ENCODE data around the gene EIF4A3.

DNA sequence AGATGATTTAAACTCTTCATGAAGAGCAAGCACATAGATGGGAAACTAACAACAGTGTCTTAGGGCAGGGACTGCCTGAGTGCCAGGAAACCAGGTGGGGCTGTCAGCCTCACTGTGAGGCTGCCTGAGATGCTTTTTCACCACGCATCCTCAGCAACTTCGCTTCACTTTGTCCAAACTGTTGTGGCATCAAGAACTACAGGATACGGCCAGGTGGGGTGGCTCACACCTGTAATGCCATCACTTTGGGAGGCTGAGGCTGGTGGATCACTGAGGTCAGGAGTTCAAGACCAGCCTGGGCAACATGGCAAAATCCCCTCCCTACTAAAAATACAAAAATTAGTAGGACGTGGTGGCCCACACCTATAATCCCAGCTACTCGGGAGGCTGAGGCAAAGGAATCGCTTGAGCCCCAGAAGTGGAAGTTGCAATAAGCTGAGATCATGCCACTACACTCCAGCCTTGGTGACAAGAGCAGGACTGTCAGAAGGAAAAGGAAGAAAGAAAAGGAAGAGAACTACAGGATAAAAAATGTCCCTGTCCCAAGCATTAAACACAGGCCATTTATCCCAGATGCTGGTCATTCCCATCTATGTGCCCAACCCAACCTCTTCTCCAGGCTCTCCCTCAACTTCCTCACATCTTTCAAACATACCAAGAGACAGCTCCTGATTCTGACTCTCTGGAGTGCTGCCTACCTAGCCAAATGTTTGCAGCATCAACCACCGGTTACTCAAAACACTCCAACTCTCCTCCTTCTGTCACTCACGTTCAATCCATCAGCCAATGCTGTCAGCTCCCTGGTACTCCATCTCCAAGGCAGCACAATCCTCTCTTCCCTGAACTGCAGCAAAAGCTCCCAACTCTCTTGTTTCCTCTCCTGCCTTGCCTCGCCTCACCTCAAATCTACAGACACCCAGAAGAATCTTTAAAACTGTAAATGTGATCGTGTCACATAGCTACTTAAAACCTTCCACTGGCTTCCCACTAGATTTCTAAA lies 1.6 kb downstream of the EIF4A3 start:
- TF ChIP-seq, protein P1, sequence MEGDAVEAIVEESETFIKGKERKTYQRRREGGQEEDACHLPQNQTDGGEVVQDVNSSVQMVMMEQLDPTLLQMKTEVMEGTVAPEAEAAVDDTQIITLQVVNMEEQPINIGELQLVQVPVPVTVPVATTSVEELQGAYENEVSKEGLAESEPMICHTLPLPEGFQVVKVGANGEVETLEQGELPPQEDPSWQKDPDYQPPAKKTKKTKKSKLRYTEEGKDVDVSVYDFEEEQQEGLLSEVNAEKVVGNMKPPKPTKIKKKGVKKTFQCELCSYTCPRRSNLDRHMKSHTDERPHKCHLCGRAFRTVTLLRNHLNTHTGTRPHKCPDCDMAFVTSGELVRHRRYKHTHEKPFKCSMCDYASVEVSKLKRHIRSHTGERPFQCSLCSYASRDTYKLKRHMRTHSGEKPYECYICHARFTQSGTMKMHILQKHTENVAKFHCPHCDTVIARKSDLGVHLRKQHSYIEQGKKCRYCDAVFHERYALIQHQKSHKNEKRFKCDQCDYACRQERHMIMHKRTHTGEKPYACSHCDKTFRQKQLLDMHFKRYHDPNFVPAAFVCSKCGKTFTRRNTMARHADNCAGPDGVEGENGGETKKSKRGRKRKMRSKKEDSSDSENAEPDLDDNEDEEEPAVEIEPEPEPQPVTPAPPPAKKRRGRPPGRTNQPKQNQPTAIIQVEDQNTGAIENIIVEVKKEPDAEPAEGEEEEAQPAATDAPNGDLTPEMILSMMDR (optimal IDR thresholded peaks at IDR 0.05 in 1 of 3, IDR thresholded peaks at IDR 0.05 in 1 of 3, conservative IDR thresholded peaks at IDR 0.05 in 1 of 3; ENCODE audit: extremely low read depth in 1 of 3, insufficient read depth in 2 of 3, low read length in 3 of 3): no peak
- TF ChIP-seq EZH2 (IDR thresholded peaks at IDR 0.05; ENCODE audit: low read length): no peak

Data from keratinocyte (primary cell).